B cell (primary cell): ENCODE data around the gene PVALEF.

Experiments used
- EZH2 ChIP-seq: IDR thresholded peaks from 2 replicates; pipeline ENCODE4 v1.6.1; 2012; ENCODE audit warnings: borderline replicate concordance, low read depth, mild to moderate bottlenecking, moderate library complexity, low read length; ENCODE audit not compliant: insufficient read depth, poor library complexity, severe bottlenecking
- TF ChIP-seq, protein P1 (sequence below): fragments of 200-600 bp; IDR thresholded peaks from one replicate; pipeline ENCODE4 v1.8.0; 2022; ENCODE audit warnings: antibody characterized with exemption, mild to moderate bottlenecking

- TF ChIP-seq, protein P1, sequence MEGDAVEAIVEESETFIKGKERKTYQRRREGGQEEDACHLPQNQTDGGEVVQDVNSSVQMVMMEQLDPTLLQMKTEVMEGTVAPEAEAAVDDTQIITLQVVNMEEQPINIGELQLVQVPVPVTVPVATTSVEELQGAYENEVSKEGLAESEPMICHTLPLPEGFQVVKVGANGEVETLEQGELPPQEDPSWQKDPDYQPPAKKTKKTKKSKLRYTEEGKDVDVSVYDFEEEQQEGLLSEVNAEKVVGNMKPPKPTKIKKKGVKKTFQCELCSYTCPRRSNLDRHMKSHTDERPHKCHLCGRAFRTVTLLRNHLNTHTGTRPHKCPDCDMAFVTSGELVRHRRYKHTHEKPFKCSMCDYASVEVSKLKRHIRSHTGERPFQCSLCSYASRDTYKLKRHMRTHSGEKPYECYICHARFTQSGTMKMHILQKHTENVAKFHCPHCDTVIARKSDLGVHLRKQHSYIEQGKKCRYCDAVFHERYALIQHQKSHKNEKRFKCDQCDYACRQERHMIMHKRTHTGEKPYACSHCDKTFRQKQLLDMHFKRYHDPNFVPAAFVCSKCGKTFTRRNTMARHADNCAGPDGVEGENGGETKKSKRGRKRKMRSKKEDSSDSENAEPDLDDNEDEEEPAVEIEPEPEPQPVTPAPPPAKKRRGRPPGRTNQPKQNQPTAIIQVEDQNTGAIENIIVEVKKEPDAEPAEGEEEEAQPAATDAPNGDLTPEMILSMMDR: no peak
- no peak for TF ChIP-seq EZH2
Measured at GRCh38 chr17:81213978-81214377, 48.7 kb downstream of the PVALEF start.
